ENCODE data around the gene ZBTB17. TPM values are rescaled to one million over a fixed set of nuclear protein-coding genes. Genes with fewer than 3 reads are reported as not detected.
A peak's percentile ranks its signal among the peaks of the same experiment; 100 is the strongest.

Gene ZBTB17
- total and polyA plus RNA-seq, 7 donors: 17.4 to 38.7 (median 24.3) TPM

DNA sequence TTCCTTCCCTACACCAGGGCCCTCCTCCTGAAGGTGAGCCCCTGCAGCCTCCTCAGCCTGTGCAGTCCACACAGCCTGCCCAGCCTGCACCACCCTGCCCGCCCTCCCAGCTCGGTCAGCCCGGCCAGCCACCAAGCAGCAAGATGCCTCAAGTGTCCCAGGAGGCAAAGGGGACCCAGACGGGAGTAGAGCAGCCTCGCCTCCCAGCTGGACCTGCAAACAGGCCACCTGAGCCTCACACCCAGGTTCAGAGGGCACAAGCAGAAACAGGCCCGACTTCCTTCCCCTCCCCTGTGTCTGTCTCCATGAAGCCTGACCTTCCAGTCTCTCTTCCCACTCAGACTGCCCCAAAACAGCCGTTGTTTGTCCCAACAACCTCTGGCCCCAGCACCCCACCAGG, 38.8 kb downstream of the ZBTB17 start:
- peaks cover 0 to 15% (median 13%) of the 10 kb centered on the region in 4 donors for H3K4me1 ChIP-seq
- no peak for TF ChIP-seq CTCF (IDR thresholded peaks at IDR 0.05)
- TF ChIP-seq EP300 (IDR thresholded peaks at IDR 0.05): no peak
- TF ChIP-seq POLR2AphosphoS5 (IDR thresholded peaks at IDR 0.05): no peak
- no peak for TF ChIP-seq POLR2A (IDR thresholded peaks at IDR 0.05)
- H3K9me3 ChIP-seq: no peaks in the 10 kb centered on the region
- no peaks in the 10 kb centered on the region for H3K27me3 ChIP-seq
- peaks cover 46 to 98% (median 63%) of the 10 kb centered on the region in 4 donors for H3K36me3 ChIP-seq
- H3K4me3 ChIP-seq: no peak overlapping the region
- no peak for DNase-seq
- WGBS, 2 donors: 67 to 83% methylated on average over 7 of the region's 7 CpGs
- peak overlapping the region in 1 of 4 donors; percentile 19 for H3K27ac ChIP-seq
- intact Hi-C loops (cut with DNase I): no loop called here

DNA sequence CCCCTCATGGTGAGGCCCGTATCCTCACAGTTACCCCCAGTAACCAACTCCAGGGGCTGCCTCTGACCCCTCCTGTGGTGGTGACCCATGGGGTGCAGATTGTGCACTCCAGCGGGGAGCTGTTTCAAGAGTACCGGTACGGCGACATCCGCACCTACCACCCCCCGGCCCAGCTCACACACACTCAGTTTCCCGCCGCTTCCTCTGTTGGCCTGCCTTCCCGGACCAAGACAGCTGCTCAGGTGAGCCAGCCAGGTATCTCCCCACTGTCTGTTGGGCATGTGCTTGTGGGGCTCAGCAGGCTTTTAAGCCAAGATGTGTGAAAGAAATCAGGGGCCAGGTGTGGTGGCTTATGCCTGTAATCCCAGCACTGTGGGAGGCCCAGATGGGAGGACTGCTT, 39.9 kb downstream of the ZBTB17 start:
- no peak for DNase-seq
- H3K36me3 ChIP-seq: peaks cover 57 to 98% (median 67%) of the 10 kb centered on the region in 4 donors
- intact Hi-C loops (cut with DNase I): no loop called here
- H3K27me3 ChIP-seq: no peaks in the 10 kb centered on the region
- H3K4me3 ChIP-seq: no peak overlapping the region
- H3K4me1 ChIP-seq: peaks cover 0 to 15% (median 13%) of the 10 kb centered on the region in 4 donors
- no peaks in the 10 kb centered on the region for H3K9me3 ChIP-seq
- H3K27ac ChIP-seq: no peak overlapping the region
- WGBS, 2 donors: 97 to 98% methylated on average over 10 of the region's 10 CpGs
- TF ChIP-seq CTCF (IDR thresholded peaks at IDR 0.05) (no peak), POLR2AphosphoS5 (IDR thresholded peaks at IDR 0.05) (no peak), POLR2A (IDR thresholded peaks at IDR 0.05) (no peak), EP300 (IDR thresholded peaks at IDR 0.05) (no peak)

DNA sequence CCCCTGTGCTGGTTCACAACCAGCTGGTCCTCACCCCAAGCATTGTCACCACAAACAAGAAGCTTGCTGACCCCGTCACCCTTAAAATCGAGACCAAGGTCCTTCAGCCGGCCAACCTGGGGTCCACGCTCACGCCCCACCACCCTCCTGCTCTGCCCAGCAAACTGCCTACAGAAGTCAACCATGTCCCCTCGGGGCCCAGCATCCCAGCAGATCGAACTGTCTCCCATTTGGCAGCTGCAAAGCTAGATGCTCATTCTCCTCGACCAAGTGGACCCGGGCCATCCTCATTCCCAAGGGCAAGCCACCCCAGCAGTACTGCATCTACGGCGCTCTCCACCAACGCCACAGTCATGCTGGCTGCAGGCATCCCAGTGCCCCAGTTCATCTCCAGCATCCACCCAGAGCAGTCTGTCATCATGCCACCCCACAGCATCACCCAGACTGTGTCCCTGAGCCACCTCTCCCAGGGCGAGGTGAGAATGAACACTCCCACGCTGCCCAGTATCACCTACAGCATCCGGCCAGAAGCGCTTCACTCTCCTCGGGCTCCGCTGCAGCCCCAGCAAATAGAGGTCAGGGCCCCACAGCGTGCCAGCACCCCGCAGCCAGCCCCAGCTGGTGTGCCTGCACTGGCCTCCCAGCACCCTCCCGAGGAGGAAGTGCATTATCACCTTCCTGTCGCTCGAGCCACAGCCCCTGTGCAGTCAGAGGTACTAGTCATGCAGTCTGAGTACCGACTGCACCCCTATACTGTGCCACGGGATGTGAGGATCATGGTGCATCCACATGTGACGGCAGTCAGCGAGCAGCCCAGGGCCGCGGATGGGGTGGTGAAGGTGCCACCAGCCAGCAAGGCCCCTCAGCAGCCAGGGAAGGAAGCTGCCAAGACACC, 40.6 kb downstream of the ZBTB17 start:
- no peak for TF ChIP-seq EP300 (IDR thresholded peaks at IDR 0.05)
- no peak for TF ChIP-seq CTCF (IDR thresholded peaks at IDR 0.05)
- TF ChIP-seq POLR2A (IDR thresholded peaks at IDR 0.05): no peak
- no peak for TF ChIP-seq POLR2AphosphoS5 (IDR thresholded peaks at IDR 0.05)
- no peak overlapping the region for H3K4me3 ChIP-seq
- WGBS, 2 donors: 95 to 96% methylated on average over 29 of the region's 29 CpGs
- H3K9me3 ChIP-seq: no peaks in the 10 kb centered on the region
- no peak for DNase-seq
- peaks cover 60 to 98% (median 68%) of the 10 kb centered on the region in 4 donors for H3K36me3 ChIP-seq
- no peak overlapping the region for H3K27ac ChIP-seq
- intact Hi-C loops (cut with DNase I): no loop called here
- H3K4me1 ChIP-seq: peaks cover 0 to 15% (median 13%) of the 10 kb centered on the region in 4 donors
- H3K27me3 ChIP-seq: no peaks in the 10 kb centered on the region

- H3K4me3 ChIP-seq: no peak overlapping the region
- no peaks in the 10 kb centered on the region for H3K9me3 ChIP-seq
- H3K4me1 ChIP-seq: peaks cover 0 to 10% (median 9%) of the 10 kb centered on the region in 4 donors
- intact Hi-C loops (cut with DNase I): no loop called here
- WGBS, 2 donors: 94% methylated on average over 42 of the region's 42 CpGs
- peaks cover 67 to 98% (median 76%) of the 10 kb centered on the region in 4 donors for H3K36me3 ChIP-seq
- DNase-seq: no peak
- no peak overlapping the region for H3K27ac ChIP-seq
- TF ChIP-seq EP300 (IDR thresholded peaks at IDR 0.05) (no peak), POLR2AphosphoS5 (IDR thresholded peaks at IDR 0.05) (no peak), POLR2A (IDR thresholded peaks at IDR 0.05) (no peak)
- H3K27me3 ChIP-seq: no peaks in the 10 kb centered on the region
Observed at GRCh38 chr1:15934211-15935055, 41.5 kb downstream of the ZBTB17 start.

DNA sequence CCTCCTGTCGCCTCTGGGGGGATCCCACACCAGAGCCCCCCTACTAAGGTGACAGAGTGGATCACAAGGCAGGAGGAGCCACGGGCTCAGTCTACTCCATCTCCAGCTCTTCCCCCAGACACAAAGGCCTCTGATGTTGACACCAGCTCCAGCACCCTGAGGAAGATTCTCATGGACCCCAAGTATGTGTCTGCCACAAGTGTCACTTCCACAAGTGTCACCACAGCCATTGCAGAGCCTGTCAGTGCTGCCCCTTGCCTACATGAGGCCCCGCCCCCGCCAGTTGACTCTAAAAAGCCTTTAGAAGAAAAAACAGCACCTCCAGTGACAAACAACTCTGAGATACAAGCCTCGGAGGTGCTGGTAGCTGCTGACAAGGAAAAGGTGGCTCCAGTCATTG, 42.2 kb downstream of the ZBTB17 start:
- DNase-seq: no peak
- no peaks in the 10 kb centered on the region for H3K27me3 ChIP-seq
- H3K4me1 ChIP-seq: peaks cover 0 to 3% (median 1%) of the 10 kb centered on the region in 4 donors
- intact Hi-C loops (cut with DNase I): no loop called here
- 91 to 93% methylated on average over 5 of the region's 5 CpGs for WGBS, 2 donors
- TF ChIP-seq POLR2AphosphoS5 (IDR thresholded peaks at IDR 0.05) (no peak), CTCF (IDR thresholded peaks at IDR 0.05) (no peak), EP300 (IDR thresholded peaks at IDR 0.05) (no peak), POLR2A (IDR thresholded peaks at IDR 0.05) (no peak)
- no peaks in the 10 kb centered on the region for H3K9me3 ChIP-seq
- H3K36me3 ChIP-seq: peaks cover 74 to 98% (median 82%) of the 10 kb centered on the region in 4 donors
- H3K27ac ChIP-seq: no peak overlapping the region
- no peak overlapping the region for H3K4me3 ChIP-seq

Measured in sigmoid colon (tissue), 7 donors.